Measurements from ENCODE around the gene CHRDL2. TPM values are rescaled to one million over a fixed set of nuclear protein-coding genes. Genes with fewer than 3 reads are reported as not detected.
A peak's percentile ranks its signal among the peaks of the same experiment; 100 is the strongest.

CHRDL2 gene
- polyA plus RNA-seq, 2 of the 4 experiments (the other 2 are of a cell fraction) = 2.3 to 5.8 TPM

DNA sequence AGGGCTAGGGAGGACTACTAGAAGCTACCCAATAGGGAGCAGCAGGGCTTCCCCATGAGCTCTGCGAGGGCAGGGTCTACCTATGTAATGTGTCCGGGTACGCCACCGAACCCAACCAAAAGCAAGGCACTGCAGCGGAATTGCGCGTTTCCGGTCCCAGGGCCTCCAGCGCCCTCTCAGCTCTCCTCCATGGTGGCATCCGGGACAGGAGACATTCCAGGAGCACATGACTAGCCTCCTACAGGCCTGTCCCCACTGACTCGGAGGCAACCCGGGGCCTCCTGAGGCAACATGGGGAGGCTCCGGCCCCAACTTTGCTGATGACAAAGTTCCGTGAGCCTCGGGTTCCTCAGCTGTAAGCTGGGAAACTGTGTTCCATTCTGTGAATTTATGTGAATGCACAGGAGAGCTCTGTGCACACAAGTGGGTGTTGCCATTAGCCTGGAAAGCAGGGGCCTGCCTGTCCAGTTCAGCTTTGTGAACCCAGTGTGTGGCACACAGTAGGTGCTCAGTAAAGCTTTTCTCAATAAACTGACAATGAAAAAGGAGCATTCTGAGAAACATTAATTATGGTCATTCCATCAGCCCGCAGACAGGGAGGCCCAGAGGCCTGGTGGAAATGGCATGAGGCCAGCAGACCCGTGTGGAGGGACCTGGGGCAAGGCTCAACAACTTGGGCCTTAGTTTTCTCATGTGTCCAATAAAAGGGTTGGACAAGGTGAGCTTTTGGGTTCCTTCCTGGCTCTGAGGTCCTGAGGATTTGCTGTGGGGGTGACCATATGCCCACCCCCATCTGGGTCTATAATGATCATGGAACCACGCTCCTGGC lies 50.3 kb downstream of the CHRDL2 start:
- no peak for TF ChIP-seq RCOR1 (IDR thresholded peaks at IDR 0.05; ENCODE audit: low read depth, low read length)
- TF ChIP-seq, protein P1, sequence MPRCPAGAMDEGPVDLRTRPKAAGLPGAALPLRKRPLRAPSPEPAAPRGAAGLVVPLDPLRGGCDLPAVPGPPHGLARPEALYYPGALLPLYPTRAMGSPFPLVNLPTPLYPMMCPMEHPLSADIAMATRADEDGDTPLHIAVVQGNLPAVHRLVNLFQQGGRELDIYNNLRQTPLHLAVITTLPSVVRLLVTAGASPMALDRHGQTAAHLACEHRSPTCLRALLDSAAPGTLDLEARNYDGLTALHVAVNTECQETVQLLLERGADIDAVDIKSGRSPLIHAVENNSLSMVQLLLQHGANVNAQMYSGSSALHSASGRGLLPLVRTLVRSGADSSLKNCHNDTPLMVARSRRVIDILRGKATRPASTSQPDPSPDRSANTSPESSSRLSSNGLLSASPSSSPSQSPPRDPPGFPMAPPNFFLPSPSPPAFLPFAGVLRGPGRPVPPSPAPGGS (IDR thresholded peaks at IDR 0.05) = no peak
- no peak for TF ChIP-seq RARB (CRISPR knock-in tag; IDR thresholded peaks at IDR 0.05)
- TF ChIP-seq NR3C1 (IDR thresholded peaks at IDR 0.05) = no peak
- no peak for TF ChIP-seq ZSCAN20 (CRISPR knock-in tag; IDR thresholded peaks at IDR 0.05)
- TF ChIP-seq, protein P2, sequence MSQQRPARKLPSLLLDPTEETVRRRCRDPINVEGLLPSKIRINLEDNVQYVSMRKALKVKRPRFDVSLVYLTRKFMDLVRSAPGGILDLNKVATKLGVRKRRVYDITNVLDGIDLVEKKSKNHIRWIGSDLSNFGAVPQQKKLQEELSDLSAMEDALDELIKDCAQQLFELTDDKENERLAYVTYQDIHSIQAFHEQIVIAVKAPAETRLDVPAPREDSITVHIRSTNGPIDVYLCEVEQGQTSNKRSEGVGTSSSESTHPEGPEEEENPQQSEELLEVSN (IDR thresholded peaks at IDR 0.05; ENCODE audit: borderline replicate concordance, low read depth) = no peak
- TF ChIP-seq FOSB (CRISPR knock-in tag; IDR thresholded peaks at IDR 0.05) = no peak
- TF ChIP-seq HOXA7 (CRISPR knock-in tag; IDR thresholded peaks at IDR 0.05) = no peak
- no peak for TF ChIP-seq NPAS2 (CRISPR knock-in tag; IDR thresholded peaks at IDR 0.05; ENCODE audit: borderline replicate concordance)
- no peak for TF ChIP-seq PHF8 (IDR thresholded peaks at IDR 0.05; ENCODE audit: borderline replicate concordance, low read depth)
- TF ChIP-seq, protein P3, sequence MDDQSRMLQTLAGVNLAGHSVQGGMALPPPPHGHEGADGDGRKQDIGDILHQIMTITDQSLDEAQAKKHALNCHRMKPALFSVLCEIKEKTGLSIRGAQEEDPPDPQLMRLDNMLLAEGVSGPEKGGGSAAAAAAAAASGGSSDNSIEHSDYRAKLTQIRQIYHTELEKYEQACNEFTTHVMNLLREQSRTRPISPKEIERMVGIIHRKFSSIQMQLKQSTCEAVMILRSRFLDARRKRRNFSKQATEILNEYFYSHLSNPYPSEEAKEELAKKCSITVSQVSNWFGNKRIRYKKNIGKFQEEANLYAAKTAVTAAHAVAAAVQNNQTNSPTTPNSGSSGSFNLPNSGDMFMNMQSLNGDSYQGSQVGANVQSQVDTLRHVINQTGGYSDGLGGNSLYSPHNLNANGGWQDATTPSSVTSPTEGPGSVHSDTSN (IDR thresholded peaks at IDR 0.05) = no peak
- H3K4me1 ChIP-seq = peaks cover 44% of the 10 kb centered on the region
- H3K27ac ChIP-seq = peak overlapping the region; percentile 56 to 88
- H3K4me3 ChIP-seq = no peak overlapping the region
- DNase-seq (ENCODE audit: low read depth in 1 of 2, low spot score in 1 of 2) = no peak
- no peak overlapping the region; the same call in 2 of the 3 replicates for H3K4me2 ChIP-seq
- ChIA-PET POLR2A (interaction anchor here (1.1 to 1.5 kb wide), 2 partner anchors 8 to 187 kb away, joined by 3 to 4 read pairs; partner anchors contain the start of gene LIPT2), CTCF (interaction anchor here (0.6 to 20.4 kb wide), 7 partner anchors 19 to 225 kb away, joined by 3 to 281 read pairs (median 3); no protein-coding TSS in a partner anchor)
- 86% methylated on average over 13 of the region's 18 CpGs for WGBS (ENCODE audit: missing lambda C conversion rate)
- H3K9me3 ChIP-seq = no peaks in the 10 kb centered on the region
- FAIRE-seq = no peak
- no peak for ATAC-seq

DNA sequence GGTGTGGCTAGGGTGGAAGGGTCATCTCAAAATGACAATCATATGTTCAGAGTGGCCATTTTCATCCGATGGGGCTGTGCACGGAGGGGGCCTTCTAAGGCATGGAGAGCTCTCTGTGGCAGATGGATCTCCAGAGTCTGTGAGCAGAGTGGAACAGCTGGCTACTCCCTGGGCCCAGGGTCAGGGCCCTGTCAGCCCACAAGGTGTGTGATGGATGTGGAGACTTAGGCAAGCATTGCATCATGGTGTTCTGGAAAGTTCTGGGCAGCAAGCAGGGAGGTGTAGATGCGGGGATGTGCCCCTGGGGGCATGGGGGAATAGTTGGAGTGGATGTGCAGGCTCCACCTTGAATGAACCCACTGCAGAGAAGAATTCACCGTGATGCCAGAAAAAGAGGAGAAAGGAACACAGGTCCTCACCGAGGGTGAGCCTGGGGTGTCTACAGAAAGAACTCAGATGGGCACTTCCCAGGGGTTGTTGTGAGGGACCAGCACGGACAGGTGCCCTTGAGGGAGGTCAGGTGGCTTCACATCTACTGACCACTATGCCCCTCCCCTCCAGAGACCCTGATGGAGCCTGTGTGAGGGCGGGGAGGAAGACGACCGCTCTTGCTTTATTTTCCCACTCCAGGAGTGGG lies 51.1 kb downstream of the CHRDL2 start:
- Histone ChIP-seq H3K4me2 (no peak overlapping the region), H3K9me3 (no peaks in the 10 kb centered on the region), H3K4me3 (no peak overlapping the region), H3K4me1 (peaks cover 44% of the 10 kb centered on the region), H3K27ac (peak overlapping the region; percentile 30 to 88; a peak in 5 of 6 replicates)
- WGBS (ENCODE audit: missing lambda C conversion rate) = 77% methylated on average over 9 of the region's 9 CpGs
- no peak for DNase-seq (ENCODE audit: low read depth in 1 of 2, low spot score in 1 of 2)
- CTCF ChIA-PET = interaction anchor here (1.0 to 20.4 kb wide), 5 partner anchors 20 to 226 kb away, joined by 3 to 281 read pairs (median 3); no protein-coding TSS in a partner anchor
- no peak for FAIRE-seq
- ATAC-seq = no peak
- no peak for TF ChIP-seq JUN (IDR thresholded peaks at IDR 0.05)
- TF ChIP-seq MAZ (IDR thresholded peaks at IDR 0.05; ENCODE audit: borderline replicate concordance, low read depth, low read length) = no peak
- no peak for TF ChIP-seq HEYL (CRISPR knock-in tag; IDR thresholded peaks at IDR 0.05)
- TF ChIP-seq FOXS1 (CRISPR knock-in tag; IDR thresholded peaks at IDR 0.05) = no peak
- TF ChIP-seq TP53 (CRISPR knock-in tag; IDR thresholded peaks at IDR 0.05) = no peak
- no peak for TF ChIP-seq MAFK (IDR thresholded peaks at IDR 0.05; ENCODE audit: partially characterized antibody)
- TF ChIP-seq, protein P1 (IDR thresholded peaks at IDR 0.05) = no peak
- no peak for TF ChIP-seq CEBPB (IDR thresholded peaks at IDR 0.05)
- no peak for TF ChIP-seq RFX5 (IDR thresholded peaks at IDR 0.05)
- TF ChIP-seq EHMT2 (IDR thresholded peaks at IDR 0.05; ENCODE audit: low read depth) = no peak
- TF ChIP-seq EHF (CRISPR knock-in tag; IDR thresholded peaks at IDR 0.05) = no peak
- no peak for TF ChIP-seq ZC3H11A (IDR thresholded peaks at IDR 0.05)
- no peak for TF ChIP-seq HOXA7 (CRISPR knock-in tag; IDR thresholded peaks at IDR 0.05)
- TF ChIP-seq RNF2 (IDR thresholded peaks at IDR 0.05; ENCODE audit: borderline replicate concordance, low read depth) = no peak
- TF ChIP-seq, protein P4, sequence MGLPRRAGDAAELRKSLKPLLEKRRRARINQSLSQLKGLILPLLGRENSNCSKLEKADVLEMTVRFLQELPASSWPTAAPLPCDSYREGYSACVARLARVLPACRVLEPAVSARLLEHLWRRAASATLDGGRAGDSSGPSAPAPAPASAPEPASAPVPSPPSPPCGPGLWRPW (IDR thresholded peaks at IDR 0.05) = no peak
- TF ChIP-seq RAD21 (conservative IDR thresholded peaks at IDR 0.05 in 1 of 2, IDR thresholded peaks at IDR 0.05 in 1 of 2) = no peak
- no peak for TF ChIP-seq TFCP2L1 (CRISPR knock-in tag; IDR thresholded peaks at IDR 0.05)
- no peak for TF ChIP-seq HDAC2 (IDR thresholded peaks at IDR 0.05)
- no peak for TF ChIP-seq FOSL2 (IDR thresholded peaks at IDR 0.05)
- TF ChIP-seq FOSL2 (CRISPR knock-in tag; IDR thresholded peaks at IDR 0.05) = no peak
- TF ChIP-seq, protein P5, sequence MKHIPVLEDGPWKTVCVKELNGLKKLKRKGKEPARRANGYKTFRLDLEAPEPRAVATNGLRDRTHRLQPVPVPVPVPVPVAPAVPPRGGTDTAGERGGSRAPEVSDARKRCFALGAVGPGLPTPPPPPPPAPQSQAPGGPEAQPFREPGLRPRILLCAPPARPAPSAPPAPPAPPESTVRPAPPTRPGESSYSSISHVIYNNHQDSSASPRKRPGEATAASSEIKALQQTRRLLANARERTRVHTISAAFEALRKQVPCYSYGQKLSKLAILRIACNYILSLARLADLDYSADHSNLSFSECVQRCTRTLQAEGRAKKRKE (CRISPR knock-in tag; IDR thresholded peaks at IDR 0.05; ENCODE audit: low read depth) = no peak
- POLR2A ChIA-PET = interaction anchor here (1.1 kb wide), 1 partner anchor 187 kb away, joined by 3 read pairs; the partner anchor contains the start of gene LIPT2

Measured in A549 (cell line).